Keratinocyte (primary cell): ENCODE data around the gene ITPR1. TPM values are rescaled to one million over a fixed set of nuclear protein-coding genes. Genes with fewer than 3 reads are reported as not detected.

Experiments used
- DNase-seq: peaks from one replicate; pipeline ENCODE4 v3.0.0-alpha.2; 2011; ENCODE audit warnings: low read depth, missing footprints, low spot score
- FAIRE-seq: peaks from 2 replicates; lab custom pipeline; 2011; peaks lifted over from hg19 to GRCh38; lab: Jason Lieb, UNC
- H2AFZ ChIP-seq: 2 replicates; pipeline ENCODE4 v1.6.0; 2012; ENCODE audit warnings: low read length, control low read depth, inconsistent platforms; ENCODE audit not compliant: control insufficient read depth
- H3K27ac ChIP-seq: 2 replicates; pipeline ENCODE4 v1.5.1; 2011; ENCODE audit warnings: low read length; ENCODE audit not compliant: control insufficient read depth, insufficient read depth
- H3K27me3 ChIP-seq: 3 replicates; pipeline ENCODE4 v1.6.0; 2011; ENCODE audit warnings: low read length; ENCODE audit not compliant: control insufficient read depth, insufficient read depth; ENCODE audit errors: extremely low read depth
- H3K36me3 ChIP-seq, 2 experiments: 2 replicates in 1 of 2; 3 replicates in 1 of 2; pipeline ENCODE4 v1.5.1; 2011; ENCODE audit warnings: low read length in 2 of 2, mild to moderate bottlenecking in 1 of 2; ENCODE audit not compliant: control insufficient read depth in 2 of 2, insufficient read depth in 2 of 2; ENCODE audit errors: extremely low read depth in 1 of 2
- H3K4me1 ChIP-seq: 3 replicates; pipeline ENCODE4 v1.5.1; 2011; ENCODE audit warnings: low read length; ENCODE audit not compliant: control insufficient read depth, insufficient read depth; ENCODE audit errors: extremely low read depth
- H3K4me2 ChIP-seq: 3 replicates; pipeline ENCODE4 v1.6.0; 2011; ENCODE audit warnings: low read depth, low read length; ENCODE audit not compliant: control insufficient read depth, insufficient read depth; ENCODE audit errors: extremely low read depth
- H3K4me3 ChIP-seq, 3 experiments: fragments of 200-600 bp in 1 of 3; sonication (generic) in 1 of 3; 2 replicates in 2 of 3; 3 replicates in 1 of 3; pipeline ENCODE4 v1.5.1; 2011 to 2016; ENCODE audit warnings: low read length in 3 of 3, mild to moderate bottlenecking in 3 of 3, control low read depth in 2 of 3, inconsistent platforms in 1 of 3, low read depth in 1 of 3, mixed read lengths in 1 of 3, mixed run types in 1 of 3, moderate library complexity in 1 of 3; ENCODE audit not compliant: control insufficient read depth in 2 of 3, insufficient read depth in 2 of 3; ENCODE audit errors: extremely low read depth in 1 of 3
- H3K79me2 ChIP-seq: 2 replicates; pipeline ENCODE4 v1.6.0; 2012; ENCODE audit warnings: low read length; ENCODE audit not compliant: control insufficient read depth, insufficient read depth
- H3K9ac ChIP-seq: 3 replicates; pipeline ENCODE4 v1.6.0; 2011; ENCODE audit warnings: low read length; ENCODE audit not compliant: control insufficient read depth, insufficient read depth; ENCODE audit errors: extremely low read depth
- H3K9me1 ChIP-seq: 3 replicates; pipeline ENCODE4 v1.6.0; 2011; ENCODE audit warnings: low read length; ENCODE audit not compliant: control insufficient read depth, insufficient read depth; ENCODE audit errors: extremely low read depth
- H3K9me3 ChIP-seq: 2 replicates; pipeline ENCODE4 v1.5.1; 2012; ENCODE audit warnings: low read depth, low read length; ENCODE audit not compliant: control insufficient read depth
- H4K20me1 ChIP-seq: 3 replicates; pipeline ENCODE4 v1.6.0; 2011; ENCODE audit warnings: low read length; ENCODE audit not compliant: control insufficient read depth, insufficient read depth; ENCODE audit errors: extremely low read depth
- CTCF ChIP-seq, 3 experiments: IDR thresholded peaks in 1 of 3; conservative IDR thresholded peaks in 1 of 3; optimal IDR thresholded peaks in 1 of 3; 2 replicates in 2 of 3; 3 replicates in 1 of 3; pipeline versions ENCODE3 to v1.5.1; 2011; ENCODE audit warnings: low read length in 3 of 3, mild to moderate bottlenecking in 3 of 3, moderate library complexity in 2 of 3, control low read depth in 1 of 3, inconsistent platforms in 1 of 3; ENCODE audit not compliant: insufficient read depth in 2 of 3; ENCODE audit errors: extremely low read depth in 1 of 3
- EZH2 ChIP-seq: IDR thresholded peaks from one replicate; pipeline ENCODE4 v1.6.1; 2012; ENCODE audit warnings: inconsistent platforms, mild to moderate bottlenecking, low read length, moderate library complexity
- dilution Hi-C: fragments of 300-500 bp; cut with MboI; formaldehyde crosslinking; loops from one replicate; pipeline ENCODE4 v1.7.0; 2020; ENCODE audit warnings: low sequenced_read_pairs; ENCODE audit not compliant: extremely low pct_ligation_motif_present
- polyA plus RNA-seq, 5 experiments: library from polyadenylated mRNA; depleted of rRNA in 3 of 5; stranded (reverse) in 3 of 5; stranded (forward) in 1 of 5; unstranded in 1 of 5; fragments of >200 nt; gene quantifications; 1 replicate in 1 of 5; 2 replicates in 3 of 5; 3 replicates in 1 of 5; pipeline versions ENCODE4 v1.2.1 to v1.2.3, GENCODE V29; 2011 to 2012; ENCODE audit warnings: missing spikeins in 2 of 5, low read depth in 1 of 5, low replicate concordance in 1 of 5

Gene ITPR1
- polyA plus RNA-seq, 1 donor (not counting 4 experiments of a cell fraction or from before 2014, with no cell fraction given) = 3.5 TPM

DNA sequence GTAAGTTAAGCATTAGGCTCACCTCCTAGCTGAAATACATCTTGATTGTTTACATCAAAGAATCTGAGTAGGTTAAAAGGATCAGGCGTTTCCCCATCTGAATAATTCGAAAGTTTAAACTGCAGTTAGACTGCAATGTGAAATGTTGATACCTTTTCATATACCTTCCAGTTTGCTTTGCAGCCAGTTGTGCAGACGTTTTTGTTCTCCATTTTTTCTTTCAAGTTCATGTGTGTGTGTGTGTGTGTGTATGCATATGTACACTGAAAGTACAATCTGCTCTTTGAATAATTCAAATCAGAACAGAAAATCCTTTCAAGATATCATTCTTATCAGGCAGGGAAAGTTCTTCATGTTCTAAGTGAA lies 2.9 kb downstream of the ITPR1 start:
- Histone ChIP-seq H3K27me3 (no peaks in the 10 kb centered on the region), H3K4me3 (no peak overlapping the region), H3K79me2 (no peaks in the 10 kb centered on the region), H3K9ac (no peak overlapping the region), H3K4me1 (peaks cover 16% of the 10 kb centered on the region), H3K4me2 (no peak overlapping the region), H2AFZ (no peak overlapping the region), H4K20me1 (no peaks in the 10 kb centered on the region), H3K36me3 (no peaks in the 10 kb centered on the region), H3K9me1 (no peaks in the 10 kb centered on the region), H3K27ac (no peak overlapping the region), H3K9me3 (no peaks in the 10 kb centered on the region)
- dilution Hi-C loops = no loop called here
- no peak for FAIRE-seq
- no peak for TF ChIP-seq CTCF (optimal IDR thresholded peaks at IDR 0.05 in 1 of 3, IDR thresholded peaks at IDR 0.05 in 1 of 3, conservative IDR thresholded peaks at IDR 0.05 in 1 of 3; ENCODE audit: extremely low read depth in 1 of 3, insufficient read depth in 2 of 3, low read length in 3 of 3)
- TF ChIP-seq EZH2 = no peak
- no peak for DNase-seq

DNA sequence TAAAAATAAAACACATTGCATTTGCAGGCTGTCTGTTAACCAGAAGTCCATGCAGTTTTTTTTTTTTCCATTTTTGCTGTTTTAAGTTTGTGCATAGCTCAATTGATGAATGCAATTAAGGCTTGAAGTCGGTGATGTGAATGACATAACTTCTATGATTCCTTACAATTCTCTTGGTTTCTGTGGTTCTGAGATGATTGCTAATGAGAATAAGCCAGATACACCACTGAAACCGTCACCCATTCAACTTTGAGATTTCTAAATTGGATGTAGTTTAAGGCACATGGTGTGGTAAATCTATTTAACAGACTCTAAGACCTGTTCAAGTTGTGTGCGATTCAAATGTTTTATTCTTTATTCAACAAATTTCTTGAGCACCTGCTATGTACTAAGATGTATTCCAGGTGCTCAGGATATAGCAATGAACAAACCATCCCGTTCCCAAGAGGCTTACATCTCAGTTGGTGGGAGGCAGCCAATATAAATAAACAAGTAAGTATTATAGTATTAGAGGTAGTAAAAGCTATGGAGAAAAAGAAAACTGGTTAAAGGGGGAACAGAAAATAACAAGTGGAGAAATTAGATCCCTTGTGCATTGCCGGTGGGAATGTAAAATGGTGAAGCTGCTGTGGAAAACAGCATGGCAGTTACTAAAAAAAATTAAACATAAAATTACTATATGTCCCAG lies 4.0 kb downstream of the ITPR1 start:
- dilution Hi-C loops = no loop called here
- no peak overlapping the region for H3K4me2 ChIP-seq
- TF ChIP-seq CTCF (optimal IDR thresholded peaks at IDR 0.05 in 1 of 3, IDR thresholded peaks at IDR 0.05 in 1 of 3, conservative IDR thresholded peaks at IDR 0.05 in 1 of 3; ENCODE audit: extremely low read depth in 1 of 3, insufficient read depth in 2 of 3, low read length in 3 of 3) (no peak), EZH2 (no peak)
- no peak overlapping the region for H3K27ac ChIP-seq
- H3K79me2 ChIP-seq = no peaks in the 10 kb centered on the region
- H3K9ac ChIP-seq = no peak overlapping the region
- H3K4me3 ChIP-seq = no peak overlapping the region
- H2AFZ ChIP-seq = no peak overlapping the region
- H3K9me1 ChIP-seq = no peaks in the 10 kb centered on the region
- H3K36me3 ChIP-seq = no peaks in the 10 kb centered on the region
- no peak for DNase-seq
- H3K27me3 ChIP-seq = no peaks in the 10 kb centered on the region
- peaks cover 10% of the 10 kb centered on the region for H3K4me1 ChIP-seq
- H3K9me3 ChIP-seq = no peaks in the 10 kb centered on the region
- FAIRE-seq = no peak
- H4K20me1 ChIP-seq = no peaks in the 10 kb centered on the region
